Activated naive CD4-positive, alpha-beta T cell treated with anti-CD3 and anti-CD28 coated beads, Interleukin-2, amount 10 ng/mL, durations not matched to agents 7 days and 5 days (primary cell): Measurements from ENCODE around the gene PRPH.
"Not testable (repeated sequence)": the region's sequence is repeated elsewhere in the genome, so short reads cannot be mapped to it uniquely, and the experiment has no call there.

Source experiments
- CTCF ChIA-PET: fragments of 350-600 bp; sonication (Branson Sonifier 250); formaldehyde crosslinking; loops from one replicate; lab custom pipeline; 2021; ENCODE audit warnings: antibody characterized with exemption; lab: Charles Lee
- DNase-seq: peaks from one replicate; pipeline ENCODE4 v3.0.0-alpha.2; 2020
- H3K27ac Mint-ChIP-seq: one replicate; pipeline ENCODE4 v1.8.0; 2021; ENCODE audit warnings: mild to moderate bottlenecking, moderate library complexity, mixed read lengths
- H3K27me3 Mint-ChIP-seq: one replicate; pipeline ENCODE4 v1.8.0; 2021; ENCODE audit warnings: mild to moderate bottlenecking, mixed read lengths
- H3K36me3 Mint-ChIP-seq: one replicate; pipeline ENCODE4 v1.8.0; 2021; ENCODE audit warnings: mixed read lengths
- H3K4me1 Mint-ChIP-seq: one replicate; pipeline ENCODE4 v1.8.0; 2021; ENCODE audit warnings: mixed read lengths
- H3K4me3 Mint-ChIP-seq: one replicate; pipeline ENCODE4 v1.8.0; 2021; ENCODE audit warnings: mild to moderate bottlenecking, moderate library complexity, mixed read lengths
- H3K9me3 Mint-ChIP-seq: one replicate; pipeline ENCODE4 v1.8.0; 2021; ENCODE audit warnings: mixed read lengths

Gene PRPH

GRCh38 chr12:49297695-49298060 lies 2.7 kb downstream of the PRPH start:
- no peaks in the 10 kb centered on the region for H3K9me3 Mint-ChIP-seq
- CTCF ChIA-PET = interaction anchor here (0.9 to 12.5 kb wide), 13 partner anchors 9 to 60 kb away, joined by 3 to 103 read pairs (median 17); partner anchors contain the start of genes C1QL4, DNAJC22 and TROAP
- H3K4me1 Mint-ChIP-seq = peaks cover 30% of the 10 kb centered on the region
- no peaks in the 10 kb centered on the region for H3K36me3 Mint-ChIP-seq
- H3K27ac Mint-ChIP-seq = peak overlapping the region; percentile 49
- no peak for DNase-seq
- peaks cover 89% of the 10 kb centered on the region for H3K27me3 Mint-ChIP-seq
- no peak overlapping the region for H3K4me3 Mint-ChIP-seq

- CTCF ChIA-PET = interaction anchor here (1.4 to 4.0 kb wide), 4 partner anchors 9 to 60 kb away, joined by 7 to 24 read pairs (median 18); partner anchors contain the start of genes C1QL4 and TROAP
- Mint-ChIP-seq H3K4me1 (peaks cover 30% of the 10 kb centered on the region), H3K36me3 (no peaks in the 10 kb centered on the region), H3K9me3 (no peaks in the 10 kb centered on the region), H3K4me3 (no peak overlapping the region), H3K27me3 (peaks cover 89% of the 10 kb centered on the region), H3K27ac (peak overlapping the region; percentile 49)
- DNase-seq = no peak
These were observed 3.2 kb downstream of the PRPH start for GRCh38 chr12:49298160-49298559.

GRCh38 chr12:49301760-49302159 lies 6.8 kb downstream of the PRPH start:
- peak; percentile 49 for DNase-seq
- CTCF ChIA-PET = interaction anchor here (1.0 to 2.2 kb wide), 3 partner anchors 9 to 57 kb away, joined by 3 to 13 read pairs (median 4); no protein-coding TSS in a partner anchor
- H3K27me3 Mint-ChIP-seq = peaks cover 83% of the 10 kb centered on the region
- H3K36me3 Mint-ChIP-seq = no peaks in the 10 kb centered on the region
- H3K27ac Mint-ChIP-seq = no peak overlapping the region
- no peaks in the 10 kb centered on the region for H3K9me3 Mint-ChIP-seq
- H3K4me3 Mint-ChIP-seq = no peak overlapping the region
- peaks cover 24% of the 10 kb centered on the region for H3K4me1 Mint-ChIP-seq

DNA sequence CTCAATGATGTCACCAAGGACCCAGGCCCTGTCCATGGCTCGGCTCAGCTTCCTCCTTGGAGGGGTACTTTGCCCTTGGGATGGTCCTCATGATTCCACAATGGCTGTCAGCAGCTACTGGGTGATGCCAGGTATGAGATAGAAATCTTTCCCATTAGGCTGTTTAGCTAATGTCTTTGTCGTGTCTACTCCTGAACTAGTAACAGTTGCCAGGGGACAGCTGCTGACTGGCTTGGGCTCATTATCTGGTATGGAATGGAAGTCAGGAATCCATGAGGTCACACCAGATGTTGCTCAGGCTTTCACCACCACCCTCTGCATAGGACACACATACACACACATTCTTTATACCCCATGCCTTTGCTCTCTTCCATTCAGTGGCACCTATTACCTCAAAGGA lies 9.2 kb downstream of the PRPH start:
- H3K27ac Mint-ChIP-seq = no peak overlapping the region
- H3K9me3 Mint-ChIP-seq = no peaks in the 10 kb centered on the region
- DNase-seq = no peak
- peaks cover 5% of the 10 kb centered on the region for H3K4me1 Mint-ChIP-seq
- H3K4me3 Mint-ChIP-seq = no peak overlapping the region
- CTCF ChIA-PET = interaction anchor here (1.1 to 2.6 kb wide), 4 partner anchors 9 to 54 kb away, joined by 3 to 8 read pairs (median 4); partner anchors contain the start of gene PRPH
- H3K27me3 Mint-ChIP-seq = peaks cover 71% of the 10 kb centered on the region
- H3K36me3 Mint-ChIP-seq = no peaks in the 10 kb centered on the region

GRCh38 chr12:49305762-49306510 lies 11.0 kb downstream of the PRPH start:
- Mint-ChIP-seq H3K4me3 (no peak overlapping the region), H3K27me3 (peaks cover 65% of the 10 kb centered on the region)

DNA sequence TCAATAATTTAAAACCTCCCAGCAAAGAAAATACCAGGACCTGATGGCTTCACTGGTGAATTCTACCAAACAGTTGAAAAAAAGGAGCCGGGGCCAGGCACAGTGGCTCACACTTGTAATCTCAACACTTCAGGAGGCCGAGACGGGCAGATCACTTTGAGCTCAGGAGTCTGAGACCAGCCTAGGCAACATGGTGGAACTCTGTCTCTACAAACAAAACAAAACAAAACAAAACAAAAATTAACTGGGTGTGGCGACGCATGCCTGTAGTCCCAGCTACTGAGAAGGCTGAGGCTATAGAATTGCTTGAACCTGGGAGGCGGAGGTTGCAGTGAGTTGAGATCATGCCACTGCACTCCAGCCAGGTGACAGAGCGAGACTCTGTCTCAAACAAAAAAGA lies 14.4 kb downstream of the PRPH start:
- no peak overlapping the region for H3K27ac Mint-ChIP-seq
- H3K27me3 Mint-ChIP-seq = peaks cover 51% of the 10 kb centered on the region
- no peaks in the 10 kb centered on the region for H3K36me3 Mint-ChIP-seq
- no peaks in the 10 kb centered on the region for H3K4me1 Mint-ChIP-seq
- DNase-seq = no peak
- no peaks in the 10 kb centered on the region for H3K9me3 Mint-ChIP-seq
- CTCF ChIA-PET = interaction anchor here (1.0 to 1.1 kb wide), 2 partner anchors 21 to 32 kb away, joined by 3 to 5 read pairs; no protein-coding TSS in a partner anchor
- no peak overlapping the region for H3K4me3 Mint-ChIP-seq

More at GRCh38 chr12:49305762-49306510, 11.0 kb downstream of the PRPH start:
- no peaks in the 10 kb centered on the region for H3K9me3 Mint-ChIP-seq
- peaks cover 5% of the 10 kb centered on the region for H3K4me1 Mint-ChIP-seq
- CTCF ChIA-PET = interaction anchor here (1.6 to 2.6 kb wide), 2 partner anchors 9 to 17 kb away, joined by 3 to 8 read pairs; no protein-coding TSS in a partner anchor
- no peaks in the 10 kb centered on the region for H3K36me3 Mint-ChIP-seq
- no peak for DNase-seq
- no peak overlapping the region for H3K27ac Mint-ChIP-seq

DNA sequence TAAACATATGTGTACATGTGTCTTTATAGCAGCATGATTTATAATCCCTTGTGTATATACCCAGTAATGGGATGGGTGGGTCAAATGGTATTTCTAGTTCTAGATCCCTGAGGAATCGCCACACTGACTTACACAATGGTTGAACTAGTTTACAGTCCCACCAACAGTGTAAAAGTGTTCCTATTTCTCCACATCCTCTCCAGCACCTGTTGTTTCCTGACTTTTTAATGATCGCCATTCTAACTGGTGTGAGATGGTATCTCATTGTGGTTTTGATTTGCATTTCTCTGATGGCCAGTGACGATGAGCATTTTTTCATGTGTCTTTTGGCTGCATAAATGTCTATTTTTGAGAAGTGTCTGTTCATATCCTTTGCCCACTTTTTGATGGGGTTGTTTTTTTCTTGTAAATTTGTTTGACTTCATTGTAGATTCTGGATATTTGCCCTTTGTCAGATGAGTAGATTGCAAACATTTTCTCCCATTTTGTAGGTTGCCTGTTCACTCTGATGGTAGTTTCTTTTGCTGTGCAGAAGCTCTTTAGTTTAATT lies 15.6 kb downstream of the PRPH start:
- H3K27me3 Mint-ChIP-seq = peaks cover 48% of the 10 kb centered on the region
- CTCF ChIA-PET, H3K4me1 Mint-ChIP-seq, H3K27ac Mint-ChIP-seq, H3K9me3 Mint-ChIP-seq, DNase-seq, H3K4me3 Mint-ChIP-seq, H3K36me3 Mint-ChIP-seq: not testable (repeated sequence)

- Mint-ChIP-seq H3K27me3 (peaks cover 27% of the 10 kb centered on the region), H3K4me3 (no peak overlapping the region), H3K27ac (no peak overlapping the region), H3K36me3 (no peaks in the 10 kb centered on the region), H3K4me1 (no peaks in the 10 kb centered on the region), H3K9me3 (no peaks in the 10 kb centered on the region)
- no peak for DNase-seq
- CTCF ChIA-PET = no interaction called here
These were observed 19.9 kb downstream of the PRPH start for GRCh38 chr12:49314811-49315210.

DNA sequence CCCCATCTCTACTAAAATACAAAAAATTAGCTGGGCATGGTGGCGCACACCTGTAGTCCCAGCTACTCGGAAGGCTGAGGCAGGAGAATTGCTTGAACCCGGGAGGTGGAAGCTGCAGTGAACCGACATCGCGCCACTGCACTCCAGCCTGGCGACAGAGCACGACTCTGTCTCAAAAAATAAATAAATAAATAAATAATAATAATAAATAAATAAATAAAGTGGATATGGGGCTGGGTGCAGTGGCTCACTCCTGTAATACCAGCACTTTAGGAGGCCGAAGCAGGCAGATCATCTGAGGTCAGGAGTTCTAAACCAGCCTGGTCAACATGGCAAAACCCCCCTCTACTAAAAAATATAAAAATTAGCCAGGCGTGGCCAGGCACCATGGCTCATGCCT lies 22.2 kb downstream of the PRPH start:
- peaks cover 20% of the 10 kb centered on the region for H3K27me3 Mint-ChIP-seq

DNA sequence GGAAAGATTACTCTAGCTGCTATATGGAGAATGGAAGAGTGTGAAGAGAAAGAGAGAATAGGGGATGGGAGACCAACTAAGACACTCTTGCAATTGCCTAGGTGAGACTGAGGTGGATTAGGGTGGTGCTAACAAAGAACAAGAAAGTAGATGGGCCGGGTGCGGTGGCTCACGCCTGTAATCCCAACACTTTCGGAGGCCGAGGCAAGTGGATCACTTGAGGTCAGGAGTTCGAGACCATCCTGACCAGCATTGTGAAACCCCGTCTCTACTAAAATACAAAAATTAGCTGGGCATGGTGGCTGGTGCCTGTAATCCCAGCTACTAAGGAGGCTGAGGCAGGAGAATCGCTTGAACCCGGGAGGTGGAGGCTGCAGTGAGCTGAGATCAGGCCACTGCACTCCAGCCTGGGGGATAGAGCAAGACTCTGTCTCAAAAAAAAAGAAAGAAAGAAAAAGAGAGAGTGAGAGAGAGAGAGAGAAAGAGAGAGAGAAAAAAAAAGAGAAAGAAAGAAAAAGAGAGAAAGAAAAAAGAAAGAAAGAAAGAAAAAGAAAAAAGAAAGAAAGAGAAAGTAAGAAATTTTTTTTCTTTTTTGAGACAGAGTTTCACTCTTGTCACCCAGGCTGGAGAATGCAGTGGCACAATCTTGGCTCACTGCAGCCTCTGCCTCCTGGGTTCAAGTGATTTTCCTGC lies 25.6 kb downstream of the PRPH start:
- H3K27me3 Mint-ChIP-seq, H3K9me3 Mint-ChIP-seq, CTCF ChIA-PET, H3K27ac Mint-ChIP-seq, DNase-seq: not testable (repeated sequence)
- peak overlapping the region; percentile 13 for H3K4me3 Mint-ChIP-seq
- peaks cover 36% of the 10 kb centered on the region for H3K4me1 Mint-ChIP-seq
- peaks cover 14% of the 10 kb centered on the region for H3K36me3 Mint-ChIP-seq

More for the DNA sequence above, 22.2 kb downstream of the PRPH start:
- H3K4me3 Mint-ChIP-seq, DNase-seq, CTCF ChIA-PET, H3K36me3 Mint-ChIP-seq, H3K9me3 Mint-ChIP-seq, H3K27ac Mint-ChIP-seq: not testable (repeated sequence)
- peaks cover 10% of the 10 kb centered on the region for H3K4me1 Mint-ChIP-seq

GRCh38 chr12:49322367-49322707 lies 27.4 kb downstream of the PRPH start:
- H3K36me3 Mint-ChIP-seq = peaks cover 27% of the 10 kb centered on the region
- peak overlapping the region; percentile 94 for H3K27ac Mint-ChIP-seq
- H3K27me3 Mint-ChIP-seq = peaks cover 7% of the 10 kb centered on the region
- DNase-seq = no peak
- peaks cover 42% of the 10 kb centered on the region for H3K4me1 Mint-ChIP-seq
- no peaks in the 10 kb centered on the region for H3K9me3 Mint-ChIP-seq
- peak overlapping the region; percentile 98 for H3K4me3 Mint-ChIP-seq
- CTCF ChIA-PET = interaction anchor here (0.9 to 2.3 kb wide), 6 partner anchors 10 to 191 kb away, joined by 3 to 18 read pairs (median 7); partner anchors contain the start of genes C1QL4, DNAJC22 and PRPH

GRCh38 chr12:49322708-49323523 lies 28.0 kb downstream of the PRPH start, which contains the start of gene TROAP:
Gene TROAP, plus strand, starts transcription at chr12:49323255. Its CDS starts 354 bp downstream, at chr12:49323609.
- peaks cover 32% of the 10 kb centered on the region for H3K36me3 Mint-ChIP-seq
- CTCF ChIA-PET = interaction anchor here (0.7 to 2.3 kb wide), 9 partner anchors 9 to 191 kb away, joined by 3 to 18 read pairs (median 4); partner anchors contain the start of genes C1QL4, DNAJC22, PRPH and SPATS2
- H3K4me1 Mint-ChIP-seq = peaks cover 42% of the 10 kb centered on the region
- peak within 1 kb of the TSS; percentile 98 for H3K4me3 Mint-ChIP-seq
- no peaks in the 10 kb centered on the region for H3K9me3 Mint-ChIP-seq
- peak within 1 kb of the TSS; percentile 94 for H3K27ac Mint-ChIP-seq
- DNase-seq = peak; percentile 98
- peaks cover 7% of the 10 kb centered on the region for H3K27me3 Mint-ChIP-seq

DNA sequence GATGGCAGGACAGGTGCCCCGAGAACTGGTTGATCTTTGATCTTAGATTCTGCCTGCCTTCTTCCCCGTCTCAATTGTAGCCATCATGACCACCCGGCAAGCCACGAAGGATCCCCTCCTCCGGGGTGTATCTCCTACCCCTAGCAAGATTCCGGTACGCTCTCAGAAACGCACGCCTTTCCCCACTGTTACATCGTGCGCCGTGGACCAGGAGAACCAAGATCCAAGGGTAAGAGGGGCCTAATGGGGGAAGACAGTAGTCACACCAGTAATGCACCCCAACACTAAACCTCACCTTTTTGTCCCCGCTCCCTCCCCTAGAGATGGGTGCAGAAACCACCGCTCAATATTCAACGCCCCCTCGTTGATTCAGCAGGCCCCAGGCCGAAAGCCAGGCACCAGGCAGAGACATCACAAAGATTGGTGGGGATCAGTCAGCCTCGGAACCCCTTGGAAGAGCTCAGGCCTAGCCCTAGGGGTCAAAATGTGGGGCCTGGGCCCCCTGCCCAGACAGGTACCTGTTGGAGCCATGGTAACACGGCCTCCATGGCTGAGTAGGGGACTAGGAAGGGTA lies 28.7 kb downstream of the PRPH start:
- H3K9me3 Mint-ChIP-seq = no peaks in the 10 kb centered on the region
- peaks cover 32% of the 10 kb centered on the region for H3K36me3 Mint-ChIP-seq
- peaks cover 42% of the 10 kb centered on the region for H3K4me1 Mint-ChIP-seq
- H3K27ac Mint-ChIP-seq = peak overlapping the region; percentile 94
- H3K4me3 Mint-ChIP-seq = peak overlapping the region; percentile 98
- H3K27me3 Mint-ChIP-seq = peaks cover 4% of the 10 kb centered on the region
- CTCF ChIA-PET = interaction anchor here (0.9 to 2.3 kb wide), 6 partner anchors 8 to 43 kb away, joined by 3 to 18 read pairs (median 4); partner anchors contain the start of genes PRPH and SPATS2
- no peak for DNase-seq
